OCI-LY1 (cell line): Measurements from ENCODE around the gene LRG1.

ENCODE experiments used
- EZH2 ChIP-seq: fragments of 200-600 bp; sonication (generic), shearing (Covaris generic); IDR thresholded peaks from 2 replicates; pipeline ENCODE4 v1.8.0; 2017; ENCODE audit warnings: borderline replicate concordance, mixed run types, mild to moderate bottlenecking, antibody characterized with exemption, low read length, moderate library complexity, mixed read lengths
- TF ChIP-seq, protein P1 (sequence below): fragments of 200-600 bp; sonication (generic), shearing (Covaris generic); IDR thresholded peaks from 2 replicates; pipeline ENCODE4 v1.5.1; 2017; ENCODE audit warnings: mild to moderate bottlenecking, antibody characterized with exemption, low read length, moderate library complexity, mixed read lengths

DNA sequence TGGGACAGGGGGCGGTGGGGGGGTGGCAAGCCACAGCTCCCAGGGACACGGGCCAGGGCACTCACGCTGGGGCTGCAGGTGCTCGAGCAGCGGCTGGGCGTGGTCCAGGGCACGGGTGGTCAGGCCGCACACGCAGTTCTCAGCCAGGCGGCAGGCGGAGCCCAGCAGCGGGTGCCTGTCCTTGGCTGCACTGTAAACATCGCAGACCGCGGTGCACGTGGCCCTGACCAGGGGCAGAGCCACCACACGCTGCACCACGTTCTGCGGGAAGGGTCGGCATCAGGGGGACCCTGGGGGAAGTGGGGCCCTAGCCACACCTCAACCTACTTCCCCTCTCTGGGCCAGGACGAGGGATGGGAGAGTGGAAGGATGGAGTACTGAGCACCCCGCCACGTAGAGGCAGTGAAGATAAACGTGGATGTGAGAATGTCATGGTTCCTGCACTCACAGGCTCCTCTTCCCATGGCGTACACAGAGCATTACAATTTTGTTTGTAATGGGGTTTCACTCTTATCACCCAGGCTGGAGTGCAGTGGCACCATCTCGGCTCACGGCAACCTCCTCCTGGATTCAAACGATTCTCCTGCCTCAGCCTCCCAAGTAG, 8.2 kb downstream of the LRG1 start:
- TF ChIP-seq, protein P1, sequence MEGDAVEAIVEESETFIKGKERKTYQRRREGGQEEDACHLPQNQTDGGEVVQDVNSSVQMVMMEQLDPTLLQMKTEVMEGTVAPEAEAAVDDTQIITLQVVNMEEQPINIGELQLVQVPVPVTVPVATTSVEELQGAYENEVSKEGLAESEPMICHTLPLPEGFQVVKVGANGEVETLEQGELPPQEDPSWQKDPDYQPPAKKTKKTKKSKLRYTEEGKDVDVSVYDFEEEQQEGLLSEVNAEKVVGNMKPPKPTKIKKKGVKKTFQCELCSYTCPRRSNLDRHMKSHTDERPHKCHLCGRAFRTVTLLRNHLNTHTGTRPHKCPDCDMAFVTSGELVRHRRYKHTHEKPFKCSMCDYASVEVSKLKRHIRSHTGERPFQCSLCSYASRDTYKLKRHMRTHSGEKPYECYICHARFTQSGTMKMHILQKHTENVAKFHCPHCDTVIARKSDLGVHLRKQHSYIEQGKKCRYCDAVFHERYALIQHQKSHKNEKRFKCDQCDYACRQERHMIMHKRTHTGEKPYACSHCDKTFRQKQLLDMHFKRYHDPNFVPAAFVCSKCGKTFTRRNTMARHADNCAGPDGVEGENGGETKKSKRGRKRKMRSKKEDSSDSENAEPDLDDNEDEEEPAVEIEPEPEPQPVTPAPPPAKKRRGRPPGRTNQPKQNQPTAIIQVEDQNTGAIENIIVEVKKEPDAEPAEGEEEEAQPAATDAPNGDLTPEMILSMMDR, result no peak
- TF ChIP-seq EZH2, result no peak
